GM18511 (cell line): Measurements from ENCODE around the gene SYCE3.

Source experiments
- ATAC-seq: cut with Tn5 transposase; IDR thresholded peaks from one replicate; pipeline ENCODE4 v1.9.1; 2021; ENCODE audit warnings: mild to moderate bottlenecking, moderate library complexity; ENCODE audit not compliant: unreplicated experiment

SYCE3 gene

GRCh38 chr22:50504369-50505211, 58.1 kb downstream of the SYCE3 start:
- no peak for ATAC-seq

GRCh38 chr22:50503475-50504145, 59.1 kb downstream of the SYCE3 start:
- no peak for ATAC-seq

- ATAC-seq: no peak
These were observed 59.9 kb downstream of the SYCE3 start for GRCh38 chr22:50502628-50503474.

GRCh38 chr22:50502096-50502495, 60.6 kb downstream of the SYCE3 start:
- no peak for ATAC-seq
